Fibroblast of lung (primary cell): ENCODE data around the gene EXD2.

ENCODE experiments used
- EZH2 ChIP-seq: IDR thresholded peaks from 2 replicates; pipeline ENCODE4 v1.5.1; 2012; ENCODE audit warnings: low read length, control low read depth, mild to moderate bottlenecking; ENCODE audit errors: missing control alignments
- TF ChIP-seq, protein P1 (sequence below), 2 donors: IDR thresholded peaks in 1 of 2; conservative IDR thresholded peaks in 1 of 2; 1 replicate in 1 of 2; 2 replicates in 1 of 2; pipeline ENCODE4 v1.5.1; 2011 to 2012; ENCODE audit warnings: low read length in 2 of 2, control low read depth in 1 of 2, inconsistent platforms in 1 of 2, low read depth in 1 of 2, mild to moderate bottlenecking in 1 of 2

DNA sequence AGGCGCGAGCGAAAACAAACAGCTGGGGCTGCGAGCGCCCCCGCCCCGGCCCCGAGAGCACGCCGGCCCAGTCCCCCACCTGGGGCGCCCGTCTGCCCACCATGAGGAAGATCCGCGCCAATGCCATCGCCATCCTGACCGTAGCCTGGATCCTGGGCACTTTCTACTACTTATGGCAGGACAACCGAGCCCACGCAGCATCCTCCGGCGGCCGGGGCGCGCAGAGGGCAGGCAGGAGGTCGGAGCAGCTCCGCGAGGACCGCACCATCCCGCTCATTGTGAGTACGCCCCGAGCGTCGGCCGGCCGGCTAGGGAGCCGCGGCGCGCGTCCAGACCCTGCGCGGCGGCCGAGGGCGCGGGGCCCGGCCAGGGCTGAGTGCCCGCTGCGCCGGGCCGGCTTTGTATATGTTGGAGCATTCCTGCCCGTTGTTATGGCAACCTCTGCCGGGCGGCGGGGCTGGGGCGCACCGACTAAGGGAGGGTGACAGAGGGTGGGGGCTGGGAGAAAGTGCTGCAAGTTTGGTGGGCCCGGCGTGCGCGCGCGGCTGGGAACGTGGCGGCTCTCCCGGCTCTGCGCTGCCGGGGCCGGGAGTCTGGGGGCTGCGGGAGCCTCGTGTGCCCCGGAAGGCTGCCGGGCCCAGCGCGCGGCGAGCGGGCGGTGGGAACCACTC, 69.0 kb downstream of the EXD2 start:
- TF ChIP-seq, protein P1, sequence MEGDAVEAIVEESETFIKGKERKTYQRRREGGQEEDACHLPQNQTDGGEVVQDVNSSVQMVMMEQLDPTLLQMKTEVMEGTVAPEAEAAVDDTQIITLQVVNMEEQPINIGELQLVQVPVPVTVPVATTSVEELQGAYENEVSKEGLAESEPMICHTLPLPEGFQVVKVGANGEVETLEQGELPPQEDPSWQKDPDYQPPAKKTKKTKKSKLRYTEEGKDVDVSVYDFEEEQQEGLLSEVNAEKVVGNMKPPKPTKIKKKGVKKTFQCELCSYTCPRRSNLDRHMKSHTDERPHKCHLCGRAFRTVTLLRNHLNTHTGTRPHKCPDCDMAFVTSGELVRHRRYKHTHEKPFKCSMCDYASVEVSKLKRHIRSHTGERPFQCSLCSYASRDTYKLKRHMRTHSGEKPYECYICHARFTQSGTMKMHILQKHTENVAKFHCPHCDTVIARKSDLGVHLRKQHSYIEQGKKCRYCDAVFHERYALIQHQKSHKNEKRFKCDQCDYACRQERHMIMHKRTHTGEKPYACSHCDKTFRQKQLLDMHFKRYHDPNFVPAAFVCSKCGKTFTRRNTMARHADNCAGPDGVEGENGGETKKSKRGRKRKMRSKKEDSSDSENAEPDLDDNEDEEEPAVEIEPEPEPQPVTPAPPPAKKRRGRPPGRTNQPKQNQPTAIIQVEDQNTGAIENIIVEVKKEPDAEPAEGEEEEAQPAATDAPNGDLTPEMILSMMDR (conservative IDR thresholded peaks at IDR 0.05 in 1 of 2, IDR thresholded peaks at IDR 0.05 in 1 of 2; ENCODE audit: low read depth in 1 of 2, low read length in 2 of 2) = no peak
- TF ChIP-seq EZH2 = no peak
